ENCODE results near the gene ARHGEF33.

The ARHGEF33 gene

DNA sequence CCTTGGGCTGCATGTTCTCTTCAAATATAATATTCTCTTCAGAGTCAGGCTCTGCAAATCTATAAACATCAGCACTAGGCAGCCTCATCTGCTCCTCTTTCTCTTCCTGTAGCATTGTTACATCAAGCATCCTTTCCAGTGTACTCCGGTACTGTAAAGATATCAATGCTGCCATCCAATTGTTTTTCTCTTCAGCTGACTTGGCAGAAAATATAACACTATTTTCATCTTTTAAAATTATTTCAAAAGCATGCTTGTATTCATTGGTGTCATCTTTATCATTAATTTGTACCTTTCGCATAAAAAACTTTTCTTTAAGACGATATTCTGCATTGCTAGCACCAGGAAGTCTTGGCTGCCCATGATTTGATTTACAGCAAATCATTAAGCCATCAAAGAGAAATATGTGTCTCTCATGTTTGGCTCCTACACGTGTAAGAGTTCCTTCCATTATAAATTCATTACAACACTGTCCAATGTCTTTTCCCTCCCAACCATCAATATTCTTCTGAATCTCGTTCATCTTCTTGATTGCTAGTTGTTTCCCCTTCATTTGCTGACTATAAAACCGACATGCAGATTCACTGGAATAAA, 133.1 kb downstream of the ARHGEF33 start:
- no peak for DNase-seq

DNA sequence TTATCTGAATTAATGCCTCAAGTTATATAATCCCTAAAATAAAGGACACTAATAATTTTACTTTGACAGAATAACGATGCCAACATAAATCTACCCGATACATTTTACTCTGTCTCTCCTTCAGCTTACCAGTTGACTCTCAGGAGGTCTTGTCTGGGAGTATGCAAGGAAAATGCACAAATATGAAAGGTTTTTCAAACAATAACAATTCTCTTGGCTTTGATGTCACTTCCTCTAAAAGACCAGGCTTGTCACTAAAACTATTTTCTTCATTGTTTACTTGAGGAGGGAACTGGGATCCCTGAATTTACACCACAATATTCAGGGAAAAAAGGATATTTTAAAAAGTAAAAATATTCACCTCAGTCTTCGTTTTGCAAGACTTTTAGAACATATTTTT, 134.0 kb downstream of the ARHGEF33 start:
- no peak for DNase-seq

DNA sequence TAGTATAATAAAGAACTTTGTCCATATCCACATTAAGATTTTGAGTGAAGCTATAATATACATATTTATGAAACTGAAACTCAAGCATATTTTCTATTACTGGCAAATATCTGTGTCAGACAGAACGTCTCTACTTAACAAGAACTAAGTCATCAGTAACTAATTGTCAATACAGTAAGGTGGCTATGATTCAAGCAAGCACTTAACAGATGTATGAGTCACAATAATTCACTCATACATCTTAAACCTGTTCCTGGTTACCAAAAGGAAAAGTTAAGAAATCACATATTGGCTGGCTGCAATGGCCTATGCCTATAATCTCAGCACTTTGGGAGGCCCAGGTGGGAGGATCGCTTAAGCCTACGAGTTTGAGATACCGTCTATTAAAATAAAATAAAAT, 135.2 kb downstream of the ARHGEF33 start:
- no peak for DNase-seq
